ENCODE results near the gene CNTNAP3B.
"Not testable (repeated sequence)": the region's sequence is repeated elsewhere in the genome, so short reads cannot be mapped to it uniquely, and the experiment has no call there.

DNA sequence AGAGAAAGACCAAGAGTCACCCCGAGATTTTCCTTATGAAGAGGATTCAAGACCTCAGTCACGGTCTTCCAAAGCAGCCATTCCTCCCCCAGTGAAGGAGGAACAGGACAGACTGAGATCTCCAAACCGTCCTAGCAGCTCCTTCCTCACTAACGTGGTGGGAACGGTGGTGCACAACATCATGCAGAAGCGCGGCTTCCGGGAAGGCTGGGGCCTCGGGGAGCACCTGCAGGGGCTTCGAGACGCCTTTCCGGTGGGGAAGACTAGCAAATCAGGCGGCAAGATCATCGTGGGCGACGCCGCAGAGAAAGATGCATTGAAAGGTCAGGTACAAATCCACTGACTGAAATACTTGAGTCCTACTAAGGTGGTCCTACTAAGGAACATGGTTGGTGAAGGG lies 154.3 kb downstream of the CNTNAP3B start:
- TF ChIP-seq POLR2A (IDR thresholded peaks at IDR 0.05; ENCODE audit: low read length); GATA1 (IDR thresholded peaks at IDR 0.05; ENCODE audit: low read depth, low read length): not testable (repeated sequence)

Measured in erythroblast (primary cell).